Astrocyte (in vitro differentiated cells and primary cell): ENCODE results near the gene KCNQ1. TPM values are rescaled to one million over a fixed set of nuclear protein-coding genes. Genes with fewer than 3 reads are reported as not detected.

Experiments used
- DNase-seq: peaks from one replicate; pipeline ENCODE4 v3.0.0-alpha.2; 2010; ENCODE audit warnings: low read depth
- FAIRE-seq: peaks from 2 replicates; lab custom pipeline; 2011; peaks lifted over from hg19 to GRCh38; lab: Jason Lieb, UNC
- H2AFZ ChIP-seq: 2 replicates; pipeline ENCODE4 v1.6.0; 2012; ENCODE audit warnings: low read depth, low read length, inconsistent platforms
- H3K27ac ChIP-seq: 2 replicates; pipeline ENCODE4 v1.5.1; 2011; ENCODE audit warnings: low read depth, low read length, inconsistent platforms
- H3K27me3 ChIP-seq: 2 replicates; pipeline ENCODE4 v1.6.0; 2011; ENCODE audit warnings: low read length, inconsistent platforms; ENCODE audit not compliant: insufficient read depth
- H3K36me3 ChIP-seq: 2 replicates; pipeline ENCODE4 v1.5.1; 2011; ENCODE audit warnings: low read length, inconsistent platforms; ENCODE audit not compliant: insufficient read depth
- H3K4me1 ChIP-seq: 2 replicates; pipeline ENCODE4 v1.5.1; 2011; ENCODE audit warnings: low read length, inconsistent platforms; ENCODE audit not compliant: insufficient read depth
- H3K4me2 ChIP-seq: 2 replicates; pipeline ENCODE4 v1.6.0; 2012; ENCODE audit warnings: low read length, inconsistent platforms
- H3K4me3 ChIP-seq: 2 replicates; pipeline ENCODE4 v1.5.1; 2011; ENCODE audit warnings: low read depth, mild to moderate bottlenecking, low read length, inconsistent platforms; ENCODE audit not compliant: insufficient read depth
- H3K79me2 ChIP-seq: 2 replicates; pipeline ENCODE4 v1.6.0; 2012; ENCODE audit warnings: mild to moderate bottlenecking, low read length, inconsistent platforms; ENCODE audit not compliant: insufficient read depth
- H3K9ac ChIP-seq: 2 replicates; pipeline ENCODE4 v1.6.0; 2012; ENCODE audit warnings: mild to moderate bottlenecking, low read length, inconsistent platforms
- H3K9me3 ChIP-seq: 2 replicates; pipeline ENCODE4 v1.5.1; 2012; ENCODE audit warnings: low read depth, mild to moderate bottlenecking, low read length, inconsistent platforms; ENCODE audit not compliant: insufficient read depth
- H4K20me1 ChIP-seq: 2 replicates; pipeline ENCODE4 v1.6.0; 2012; ENCODE audit warnings: low read length, inconsistent platforms; ENCODE audit not compliant: insufficient read depth
- H3K27ac Mint-ChIP-seq: one replicate; pipeline ENCODE4 v1.8.0; 2021; ENCODE audit warnings: mild to moderate bottlenecking, mixed read lengths; ENCODE audit not compliant: unreplicated experiment
- H3K27me3 Mint-ChIP-seq: one replicate; pipeline ENCODE4 v1.8.0; 2021; ENCODE audit warnings: low read depth, mixed read lengths; ENCODE audit not compliant: unreplicated experiment
- H3K36me3 Mint-ChIP-seq: one replicate; pipeline ENCODE4 v1.8.0; 2021; ENCODE audit warnings: low read depth, mixed read lengths; ENCODE audit not compliant: unreplicated experiment
- H3K4me1 Mint-ChIP-seq: one replicate; pipeline ENCODE4 v1.8.0; 2021; ENCODE audit warnings: low read depth, mixed read lengths; ENCODE audit not compliant: unreplicated experiment
- H3K4me3 Mint-ChIP-seq: one replicate; pipeline ENCODE4 v1.8.0; 2021; ENCODE audit warnings: mild to moderate bottlenecking, moderate library complexity, mixed read lengths; ENCODE audit not compliant: unreplicated experiment
- H3K9me3 Mint-ChIP-seq: one replicate; pipeline ENCODE4 v1.8.0; 2021; ENCODE audit warnings: mild to moderate bottlenecking, mixed read lengths; ENCODE audit not compliant: unreplicated experiment
- EZH2 ChIP-seq: IDR thresholded peaks from 2 replicates; pipeline ENCODE4 v1.6.1; 2012; ENCODE audit warnings: mild to moderate bottlenecking, low read length, inconsistent platforms; ENCODE audit not compliant: insufficient read depth
- total RNA-seq: library from RNA; stranded (reverse); gene quantifications from 2 replicates; pipeline ENCODE4 v1.2.1, GENCODE V29; 2021
- TF ChIP-seq, protein P1 (sequence below): IDR thresholded peaks from 2 replicates; pipeline ENCODE4 v1.5.1; 2011; ENCODE audit warnings: low read depth, mild to moderate bottlenecking, inconsistent platforms, low read length, moderate library complexity; ENCODE audit not compliant: insufficient read depth

KCNQ1 gene
- total RNA-seq, 1 donor from 2014 or later: not detected

DNA sequence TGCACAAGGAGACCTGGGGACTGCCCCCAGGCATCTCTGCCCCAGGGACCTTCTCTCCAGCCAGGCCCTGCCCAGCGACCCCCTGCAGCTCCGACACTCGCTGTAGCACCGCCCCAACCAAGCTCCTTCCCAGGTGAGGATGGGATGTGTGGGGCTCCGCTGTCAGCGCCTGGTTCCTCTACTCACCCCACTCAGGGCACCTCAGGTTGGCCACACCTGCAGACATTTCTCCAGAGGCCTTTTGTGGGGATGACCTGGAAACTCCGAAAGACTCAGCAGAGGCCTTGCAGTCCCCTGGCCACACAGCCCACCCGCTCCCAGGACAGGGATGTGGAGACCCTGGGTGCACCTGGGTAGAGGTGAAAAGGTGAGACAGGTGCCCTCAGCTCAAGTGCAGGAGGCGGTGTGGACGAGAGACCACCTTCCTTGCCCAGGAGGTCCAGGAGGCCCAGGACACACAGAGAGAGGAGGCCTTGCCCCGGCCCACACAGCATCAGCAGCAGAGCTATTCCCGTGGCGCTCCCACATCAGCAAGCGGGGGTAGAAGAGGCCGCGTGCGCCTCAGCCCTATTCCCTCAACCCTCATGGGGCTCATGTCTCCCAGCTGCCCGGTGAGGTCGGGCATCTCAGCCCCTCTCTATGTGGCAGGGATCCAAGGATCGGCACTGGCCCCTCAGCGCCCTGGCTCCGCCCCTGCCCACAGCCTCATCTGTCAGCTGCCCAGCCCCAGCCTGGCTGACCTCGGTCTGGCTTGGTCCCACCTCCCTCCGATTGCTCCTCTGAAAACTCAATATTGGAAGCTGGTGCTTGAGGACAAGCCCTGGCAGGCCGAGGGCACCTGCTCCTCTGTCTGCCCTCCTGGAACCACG, 21.4 kb upstream of the KCNQ1 start:
- TF ChIP-seq, protein P1, sequence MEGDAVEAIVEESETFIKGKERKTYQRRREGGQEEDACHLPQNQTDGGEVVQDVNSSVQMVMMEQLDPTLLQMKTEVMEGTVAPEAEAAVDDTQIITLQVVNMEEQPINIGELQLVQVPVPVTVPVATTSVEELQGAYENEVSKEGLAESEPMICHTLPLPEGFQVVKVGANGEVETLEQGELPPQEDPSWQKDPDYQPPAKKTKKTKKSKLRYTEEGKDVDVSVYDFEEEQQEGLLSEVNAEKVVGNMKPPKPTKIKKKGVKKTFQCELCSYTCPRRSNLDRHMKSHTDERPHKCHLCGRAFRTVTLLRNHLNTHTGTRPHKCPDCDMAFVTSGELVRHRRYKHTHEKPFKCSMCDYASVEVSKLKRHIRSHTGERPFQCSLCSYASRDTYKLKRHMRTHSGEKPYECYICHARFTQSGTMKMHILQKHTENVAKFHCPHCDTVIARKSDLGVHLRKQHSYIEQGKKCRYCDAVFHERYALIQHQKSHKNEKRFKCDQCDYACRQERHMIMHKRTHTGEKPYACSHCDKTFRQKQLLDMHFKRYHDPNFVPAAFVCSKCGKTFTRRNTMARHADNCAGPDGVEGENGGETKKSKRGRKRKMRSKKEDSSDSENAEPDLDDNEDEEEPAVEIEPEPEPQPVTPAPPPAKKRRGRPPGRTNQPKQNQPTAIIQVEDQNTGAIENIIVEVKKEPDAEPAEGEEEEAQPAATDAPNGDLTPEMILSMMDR: no peak
- no peak for TF ChIP-seq EZH2
- no peaks in the 10 kb centered on the region for H3K4me1 ChIP-seq
- H3K36me3 ChIP-seq: no peaks in the 10 kb centered on the region
- no peaks in the 10 kb centered on the region for H3K79me2 ChIP-seq
- H3K4me3 Mint-ChIP-seq: no peak overlapping the region
- no peak overlapping the region for H3K27ac ChIP-seq
- H3K27ac Mint-ChIP-seq: no peak overlapping the region
- H3K9ac ChIP-seq: no peak overlapping the region
- no peak overlapping the region for H3K4me2 ChIP-seq
- H3K36me3 Mint-ChIP-seq: no peaks in the 10 kb centered on the region
- no peaks in the 10 kb centered on the region for H4K20me1 ChIP-seq
- H3K9me3 Mint-ChIP-seq: no peaks in the 10 kb centered on the region
- no peaks in the 10 kb centered on the region for H3K9me3 ChIP-seq
- H3K4me1 Mint-ChIP-seq: no peaks in the 10 kb centered on the region
- H3K27me3 Mint-ChIP-seq: peaks cover 18% of the 10 kb centered on the region
- FAIRE-seq (no peak), DNase-seq (no peak)
- H3K4me3 ChIP-seq: no peak overlapping the region
- H2AFZ ChIP-seq: no peak overlapping the region
- H3K27me3 ChIP-seq: no peaks in the 10 kb centered on the region

DNA sequence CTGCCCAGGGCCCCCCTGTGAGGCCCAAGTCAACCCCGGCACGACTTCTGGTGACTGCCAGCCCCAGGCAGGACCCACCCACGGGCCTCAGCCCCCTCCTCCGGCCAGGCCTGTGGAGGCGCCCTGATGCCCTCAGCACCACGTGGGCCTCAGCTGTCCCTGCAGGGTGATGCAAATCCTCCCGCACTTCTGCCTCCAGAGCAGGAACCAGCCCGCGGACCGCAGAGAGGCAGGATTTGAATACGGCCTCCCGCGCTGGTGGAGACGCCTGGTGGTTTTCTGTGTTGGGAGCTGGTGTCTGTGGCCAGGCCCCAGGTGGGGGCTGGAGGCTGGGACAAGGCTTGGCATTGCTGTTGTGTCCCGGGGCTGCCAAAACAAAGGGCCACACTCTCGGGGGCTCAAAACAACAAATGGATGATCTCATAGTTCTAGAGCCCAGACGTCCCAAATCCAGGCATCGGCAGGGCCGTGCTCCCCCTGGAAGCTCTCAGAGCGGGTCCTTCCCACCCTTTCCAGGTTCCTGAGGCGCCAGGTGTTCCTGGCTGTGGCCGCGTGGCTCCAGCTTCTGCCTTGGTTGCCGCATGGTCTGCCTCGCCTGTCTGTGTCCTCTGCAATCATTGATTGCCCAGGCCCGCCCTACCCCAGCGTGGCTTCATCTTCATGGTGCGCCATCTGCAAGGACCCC, 19.9 kb upstream of the KCNQ1 start:
- Histone ChIP-seq H2AFZ (no peak overlapping the region), H3K27ac (no peak overlapping the region), H3K4me3 (no peak overlapping the region), H3K79me2 (no peaks in the 10 kb centered on the region), H3K4me2 (no peak overlapping the region), H4K20me1 (peaks cover 2% of the 10 kb centered on the region), H3K9ac (no peak overlapping the region), H3K36me3 (no peaks in the 10 kb centered on the region), H3K4me1 (no peaks in the 10 kb centered on the region), H3K9me3 (peaks cover 2% of the 10 kb centered on the region), H3K27me3 (no peaks in the 10 kb centered on the region)
- peaks cover 18% of the 10 kb centered on the region for H3K27me3 Mint-ChIP-seq
- no peak for FAIRE-seq
- H3K9me3 Mint-ChIP-seq: no peaks in the 10 kb centered on the region
- H3K27ac Mint-ChIP-seq: no peak overlapping the region
- TF ChIP-seq EZH2: no peak
- TF ChIP-seq, protein P1: no peak
- DNase-seq: no peak
- no peaks in the 10 kb centered on the region for H3K4me1 Mint-ChIP-seq
- no peaks in the 10 kb centered on the region for H3K36me3 Mint-ChIP-seq
- H3K4me3 Mint-ChIP-seq: no peak overlapping the region
